ENCODE measurements around the gene MAP2K3. TPM values are rescaled to one million over a fixed set of nuclear protein-coding genes. Genes with fewer than 3 reads are reported as not detected.

The MAP2K3 gene
- total and polyA plus RNA-seq, 2 of the 8 experiments (the other 6 are each of a cell fraction or from before 2014, with no cell fraction given), result 16.9 to 33.5 TPM

DNA sequence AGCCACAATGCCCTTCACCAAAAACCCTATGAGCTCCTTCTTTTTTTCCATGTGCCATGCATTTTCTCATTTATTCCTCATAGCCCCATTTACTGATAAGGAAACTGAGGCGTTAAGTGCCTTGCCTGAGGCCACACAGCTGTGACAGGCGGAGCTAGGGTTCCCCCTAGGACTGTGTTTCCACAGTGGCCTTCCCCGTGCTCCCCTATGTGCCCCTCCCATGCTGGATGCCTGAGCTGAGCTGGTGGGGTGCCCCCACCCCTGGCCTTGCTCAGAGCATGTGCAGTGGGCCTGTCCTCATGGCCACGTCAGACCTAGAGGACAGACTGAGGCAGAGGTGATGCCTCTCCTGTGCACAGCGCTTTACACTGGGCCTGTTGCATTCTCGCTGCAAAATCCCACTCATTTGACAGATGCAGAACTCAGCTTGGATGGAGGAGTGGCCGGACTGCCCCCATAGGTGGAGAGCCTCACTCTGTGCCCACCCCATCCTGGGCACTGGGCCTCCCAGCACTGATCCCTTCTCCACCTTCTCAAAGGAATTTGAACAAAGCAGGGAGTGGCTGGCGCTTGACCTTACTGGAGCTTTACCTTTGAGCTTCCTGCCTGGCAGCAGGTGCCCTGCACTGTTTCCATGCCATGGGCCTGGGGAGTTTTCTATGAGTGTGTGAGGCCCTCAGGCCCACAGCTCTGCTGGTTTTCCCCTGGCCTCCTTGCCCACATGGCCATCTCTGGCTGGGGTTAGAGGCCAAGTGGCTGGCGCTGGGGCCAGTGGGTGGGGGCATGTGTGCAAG lies 2.6 kb downstream of the MAP2K3 start:
- H3K56ac ChIP-seq (replicated peaks; ENCODE audit: insufficient read length, low read depth, low read length), result no peak overlapping the region
- FAIRE-seq (no peak), DNase-seq (ENCODE audit: low read depth in 1 of 2, low spot score in 2 of 2) (no peak)
- no peak overlapping the region for H2BK20ac ChIP-seq (ENCODE audit: low read length)
- H4K20me1 ChIP-seq (replicated peaks in 1 of 2; ENCODE audit: control insufficient read depth in 1 of 2, insufficient read depth in 2 of 2, low read length in 2 of 2), result peaks cover 4 to 5% of the 10 kb centered on the region in 2 experiments
- no peak overlapping the region for H2AK5ac ChIP-seq (ENCODE audit: low read depth, low read length)
- H3K4me1 ChIP-seq (replicated peaks in 1 of 4; ENCODE audit: control insufficient read depth in 3 of 4, insufficient read depth in 4 of 4, low read length in 3 of 4), result peaks cover 0 to 19% (median 9%) of the 10 kb centered on the region in 4 experiments; a peak in 6 of 7 replicates
- WGBS, 2 experiments (ENCODE audit: extremely low coverage in 1 of 2, insufficient coverage in 1 of 2, insufficient read length in 1 of 2, insufficient replicate concordance in 2 of 2, low coverage in 1 of 2, low lambda C conversion rate in 2 of 2, missing lambda C conversion rate in 1 of 2), result 88% methylated on average over 9 of the region's 9 CpGs; no CpG with 5 or more reads in 1 of the 2 experiments
- H3K18ac ChIP-seq (ENCODE audit: extremely low read depth, low read length), result no peak overlapping the region
- peaks cover 9 to 20% (median 16%) of the 10 kb centered on the region in 4 experiments for H3K27me3 ChIP-seq (replicated peaks in 1 of 4; ENCODE audit: control insufficient read depth in 3 of 4, extremely low read depth in 1 of 4, insufficient read depth in 3 of 4, low read length in 3 of 4)
- H4K91ac ChIP-seq (replicated peaks; ENCODE audit: insufficient read length, low read length), result no peak overlapping the region
- no peak overlapping the region for H3K9ac ChIP-seq (replicated peaks in 1 of 4; ENCODE audit: extremely low read depth in 1 of 4, low read depth in 3 of 4, low read length in 3 of 4)
- no peak overlapping the region for H2BK5ac ChIP-seq (ENCODE audit: low read depth, low read length)
- H2BK15ac ChIP-seq (ENCODE audit: low read length), result no peak overlapping the region
- H3K79me1 ChIP-seq (ENCODE audit: low read depth, low read length), result peaks cover 23% of the 10 kb centered on the region
- no peak overlapping the region for H3K4me3 ChIP-seq (ENCODE audit: extremely low read depth in 1 of 4, insufficient read depth in 2 of 4, low read depth in 3 of 4, low read length in 4 of 4)
- peaks cover 0 to 36% of the 10 kb centered on the region in 2 experiments; a peak in 2 of 4 replicates for H3K79me2 ChIP-seq (ENCODE audit: control insufficient read depth in 1 of 2, insufficient read depth in 2 of 2, low read length in 2 of 2)
- CTCF ChIA-PET (ENCODE audit: partially characterized antibody), result interaction anchor here (1.0 to 4.3 kb wide), 6 partner anchors 10 to 225 kb away, joined by 3 to 17 read pairs (median 5); partner anchors contain the start of gene KCNJ12
- H2BK120ac ChIP-seq (replicated peaks; ENCODE audit: low read depth, low read length), result no peak overlapping the region
- no peak overlapping the region for H4K8ac ChIP-seq (ENCODE audit: extremely low read depth, insufficient read depth, low read length)
- POLR2A ChIA-PET (ENCODE audit: partially characterized antibody), result interaction anchor here (0.7 to 2.1 kb wide), 3 partner anchors 11 to 23 kb away, joined by 3 to 6 read pairs (median 4); no protein-coding TSS in a partner anchor
- peaks cover 8% of the 10 kb centered on the region; the same call in 1 of the 2 replicates for H3K23me2 ChIP-seq (ENCODE audit: low read depth, low read length)
- H3K4me2 ChIP-seq (ENCODE audit: insufficient read depth in 1 of 2, low read depth in 2 of 2, low read length in 2 of 2), result peak overlapping the region in 1 of 2 experiments; percentile 83; a peak in 1 of 4 replicates
- H3K27ac ChIP-seq (ENCODE audit: low read depth, low read length), result no peak overlapping the region
- no peak overlapping the region for H2AFZ ChIP-seq (ENCODE audit: low read length)
- no peak overlapping the region for H3K4ac ChIP-seq (replicated peaks; ENCODE audit: insufficient read length, low read depth, low read length)
- H3K23ac ChIP-seq (ENCODE audit: insufficient read length), result no peak overlapping the region
- no peak overlapping the region for H3K14ac ChIP-seq (ENCODE audit: insufficient read length)
- no peak overlapping the region for H4K5ac ChIP-seq (ENCODE audit: insufficient read length, low read depth, low read length)
- 0 out of 2 replicates have a peak overlapping the region, but pooled peaks have one; percentile 4 for H2BK12ac ChIP-seq (ENCODE audit: low read depth, low read length)
- H3K36me3 ChIP-seq (ENCODE audit: control insufficient read depth in 2 of 4, insufficient read depth in 4 of 4, low read length in 3 of 4), result no peaks in the 10 kb centered on the region
- H3K9me3 ChIP-seq (ENCODE audit: insufficient read depth in 2 of 2, low read depth in 1 of 2, low read length in 1 of 2), result peaks cover 5 to 9% of the 10 kb centered on the region in 2 experiments; a peak in 3 of 4 replicates
- TF ChIP-seq KDM4A (IDR thresholded peaks at IDR 0.05; ENCODE audit: low read depth, low read length, severe bottlenecking), result no peak
- TF ChIP-seq POU5F1 (IDR thresholded peaks at IDR 0.05; ENCODE audit: low read depth, low read length), result no peak
- TF ChIP-seq TAF1 (IDR thresholded peaks at IDR 0.05; ENCODE audit: low read depth, low read length), result no peak
- no peak for TF ChIP-seq TAF7 (optimal IDR thresholded peaks at IDR 0.05; ENCODE audit: borderline replicate concordance, low read depth, low read length)
- TF ChIP-seq, protein P1, sequence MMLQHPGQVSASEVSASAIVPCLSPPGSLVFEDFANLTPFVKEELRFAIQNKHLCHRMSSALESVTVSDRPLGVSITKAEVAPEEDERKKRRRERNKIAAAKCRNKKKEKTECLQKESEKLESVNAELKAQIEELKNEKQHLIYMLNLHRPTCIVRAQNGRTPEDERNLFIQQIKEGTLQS (IDR thresholded peaks at IDR 0.05; ENCODE audit: insufficient read depth, low read depth, low read length), result no peak
- no peak for TF ChIP-seq TBP (IDR thresholded peaks at IDR 0.05; ENCODE audit: low read depth, low read length)
- no peak for TF ChIP-seq CEBPB (IDR thresholded peaks at IDR 0.05; ENCODE audit: low read depth, low read length)
